ENCODE results near the gene SLIT1. TPM values are rescaled to one million over a fixed set of nuclear protein-coding genes. Genes with fewer than 3 reads are reported as not detected.

Gene SLIT1
- total and polyA plus RNA-seq, 2 donors: 0.19 to 0.58 TPM

- no peaks in the 10 kb centered on the region for H3K36me3 ChIP-seq (ENCODE audit: insufficient read depth)
- 97% methylated on average over 16 of the region's 16 CpGs for WGBS
- DNase-seq (ENCODE audit: extremely low spot score): no peak
Measured at GRCh38 chr10:97002670-97003069, 183.1 kb downstream of the SLIT1 start.

GRCh38 chr10:97001183-97001991 is 184.4 kb downstream of the SLIT1 start:
- no peak overlapping the region for H3K4me3 ChIP-seq (ENCODE audit: low read depth, low read length)
- no peak overlapping the region for H3K27ac ChIP-seq (ENCODE audit: low read depth)
- H3K4me1 ChIP-seq (ENCODE audit: insufficient read depth): no peaks in the 10 kb centered on the region
- DNase-seq (ENCODE audit: extremely low spot score): no peak
- H3K36me3 ChIP-seq (ENCODE audit: insufficient read depth): no peaks in the 10 kb centered on the region
- 94% methylated on average over 17 of the region's 17 CpGs for WGBS

More at GRCh38 chr10:97002670-97003069, 183.1 kb downstream of the SLIT1 start:
- no peaks in the 10 kb centered on the region for H3K4me1 ChIP-seq (ENCODE audit: insufficient read depth)
- H3K27ac ChIP-seq (ENCODE audit: low read depth): no peak overlapping the region
- H3K4me3 ChIP-seq (ENCODE audit: low read depth, low read length): no peak overlapping the region

GRCh38 chr10:97000487-97001182 is 185.1 kb downstream of the SLIT1 start:
- H3K4me1 ChIP-seq (ENCODE audit: insufficient read depth): no peaks in the 10 kb centered on the region
- H3K4me3 ChIP-seq (ENCODE audit: low read depth, low read length): no peak overlapping the region
- no peak for DNase-seq (ENCODE audit: extremely low spot score)
- H3K27ac ChIP-seq (ENCODE audit: low read depth): no peak overlapping the region
- H3K36me3 ChIP-seq (ENCODE audit: insufficient read depth): no peaks in the 10 kb centered on the region
- 87% methylated on average over 25 of the region's 25 CpGs for WGBS

- H3K4me3 ChIP-seq (ENCODE audit: low read depth, low read length): no peak overlapping the region
- H3K27ac ChIP-seq (ENCODE audit: low read depth): no peak overlapping the region
- H3K4me1 ChIP-seq (ENCODE audit: insufficient read depth): no peaks in the 10 kb centered on the region
- no peaks in the 10 kb centered on the region for H3K36me3 ChIP-seq (ENCODE audit: insufficient read depth)
- no peak for DNase-seq (ENCODE audit: extremely low spot score)
- WGBS: 94% methylated on average over 4 of the region's 4 CpGs
Measured at GRCh38 chr10:96999987-97000386, 185.8 kb downstream of the SLIT1 start.

GRCh38 chr10:96999337-96999736 is 186.4 kb downstream of the SLIT1 start:
- Histone ChIP-seq H3K4me1 (ENCODE audit: insufficient read depth) (no peaks in the 10 kb centered on the region), H3K27ac (ENCODE audit: low read depth) (no peak overlapping the region), H3K36me3 (ENCODE audit: insufficient read depth) (no peaks in the 10 kb centered on the region), H3K4me3 (ENCODE audit: low read depth, low read length) (no peak overlapping the region)
- WGBS: 99% methylated on average over 4 of the region's 4 CpGs
- no peak for DNase-seq (ENCODE audit: extremely low spot score)

GRCh38 chr10:96998329-96998888 is 187.3 kb downstream of the SLIT1 start:
- Histone ChIP-seq H3K27ac (ENCODE audit: low read depth) (no peak overlapping the region), H3K4me1 (ENCODE audit: insufficient read depth) (no peaks in the 10 kb centered on the region), H3K36me3 (ENCODE audit: insufficient read depth) (no peaks in the 10 kb centered on the region), H3K4me3 (ENCODE audit: low read depth, low read length) (no peak overlapping the region)
- DNase-seq (ENCODE audit: extremely low spot score): no peak
- WGBS: 76% methylated on average over 14 of the region's 14 CpGs

GRCh38 chr10:96996275-96996965 is 189.3 kb downstream of the SLIT1 start:
- Histone ChIP-seq H3K27ac (ENCODE audit: low read depth) (no peak overlapping the region), H3K4me3 (ENCODE audit: low read depth, low read length) (no peak overlapping the region), H3K36me3 (ENCODE audit: insufficient read depth) (no peaks in the 10 kb centered on the region), H3K4me1 (ENCODE audit: insufficient read depth) (no peaks in the 10 kb centered on the region)
- 93% methylated on average over 6 of the region's 6 CpGs for WGBS
- no peak for DNase-seq (ENCODE audit: extremely low spot score)

- WGBS: 69% methylated on average over 4 of the region's 4 CpGs
- Histone ChIP-seq H3K4me3 (ENCODE audit: low read depth, low read length) (no peak overlapping the region), H3K36me3 (ENCODE audit: insufficient read depth) (no peaks in the 10 kb centered on the region), H3K27ac (ENCODE audit: low read depth) (no peak overlapping the region), H3K4me1 (ENCODE audit: insufficient read depth) (no peaks in the 10 kb centered on the region)
- no peak for DNase-seq (ENCODE audit: extremely low spot score)
Measured at GRCh38 chr10:96995851-96996250, 189.9 kb downstream of the SLIT1 start.

- Histone ChIP-seq H3K36me3 (ENCODE audit: insufficient read depth) (no peaks in the 10 kb centered on the region), H3K4me1 (ENCODE audit: insufficient read depth) (no peaks in the 10 kb centered on the region), H3K4me3 (ENCODE audit: low read depth, low read length) (no peak overlapping the region), H3K27ac (ENCODE audit: low read depth) (no peak overlapping the region)
- 96% methylated on average over 1 of the region's 1 CpG for WGBS
- DNase-seq (ENCODE audit: extremely low spot score): no peak
Measured at GRCh38 chr10:96992721-96993120, 193.0 kb downstream of the SLIT1 start.

- no peaks in the 10 kb centered on the region for H3K36me3 ChIP-seq (ENCODE audit: insufficient read depth)
Measured at GRCh38 chr10:96991313-96991841, 194.4 kb downstream of the SLIT1 start.

GRCh38 chr10:96988426-96988825 is 197.3 kb downstream of the SLIT1 start:
- Histone ChIP-seq H3K4me3 (ENCODE audit: low read depth, low read length) (no peak overlapping the region), H3K27ac (ENCODE audit: low read depth) (no peak overlapping the region), H3K4me1 (ENCODE audit: insufficient read depth) (no peaks in the 10 kb centered on the region), H3K36me3 (ENCODE audit: insufficient read depth) (no peaks in the 10 kb centered on the region)
- no peak for DNase-seq (ENCODE audit: extremely low spot score)
- WGBS: 33% methylated on average over 4 of the region's 4 CpGs

More at GRCh38 chr10:96991313-96991841, 194.4 kb downstream of the SLIT1 start:
- Histone ChIP-seq H3K27ac (ENCODE audit: low read depth) (no peak overlapping the region), H3K4me1 (ENCODE audit: insufficient read depth) (no peaks in the 10 kb centered on the region), H3K4me3 (ENCODE audit: low read depth, low read length) (no peak overlapping the region)
- DNase-seq (ENCODE audit: extremely low spot score): no peak
- WGBS: 27% methylated on average over 7 of the region's 7 CpGs

- H3K4me3 ChIP-seq (ENCODE audit: low read depth, low read length): no peak overlapping the region
- WGBS: 93% methylated on average over 3 of the region's 3 CpGs
- no peak overlapping the region for H3K27ac ChIP-seq (ENCODE audit: low read depth)
- H3K36me3 ChIP-seq (ENCODE audit: insufficient read depth): no peaks in the 10 kb centered on the region
- H3K4me1 ChIP-seq (ENCODE audit: insufficient read depth): no peaks in the 10 kb centered on the region
- no peak for DNase-seq (ENCODE audit: extremely low spot score)
Measured at GRCh38 chr10:96987842-96988175, 197.9 kb downstream of the SLIT1 start.

GRCh38 chr10:96987141-96987841 is 198.5 kb downstream of the SLIT1 start:
- no peaks in the 10 kb centered on the region for H3K36me3 ChIP-seq (ENCODE audit: insufficient read depth)
- no peak for DNase-seq (ENCODE audit: extremely low spot score)
- H3K4me3 ChIP-seq (ENCODE audit: low read depth, low read length): no peak overlapping the region
- 82% methylated on average over 2 of the region's 2 CpGs for WGBS
- H3K4me1 ChIP-seq (ENCODE audit: insufficient read depth): no peaks in the 10 kb centered on the region
- no peak overlapping the region for H3K27ac ChIP-seq (ENCODE audit: low read depth)

All from urinary bladder (tissue), 4 donors.